Stomach (tissue), 4 donors: Measurements from ENCODE around the gene TPO.

Experiments used
- CTCF ChIP-seq, 7 experiments: fragments of 450-650 bp in 4 of 7; fragments of 200-600 bp in 3 of 7; sonication (generic) in 3 of 7; IDR thresholded peaks; one replicate each; pipeline ENCODE4 v1.5.1; 2016 to 2019; ENCODE audit warnings: antibody characterized with exemption in 7 of 7, control low read depth in 2 of 7, mild to moderate bottlenecking in 1 of 7
- EP300 ChIP-seq: sonication (generic); formaldehyde crosslinking; IDR thresholded peaks from one replicate; pipeline ENCODE4 v1.6.1; 2017; ENCODE audit warnings: antibody characterized with exemption
- POLR2A ChIP-seq, 4 donors: fragments of 450-650 bp; IDR thresholded peaks; one replicate each; pipeline ENCODE4 v1.6.1; 2016; ENCODE audit warnings: antibody characterized with exemption in 4 of 4, control low read depth in 2 of 4, mild to moderate bottlenecking in 1 of 4, moderate library complexity in 1 of 4
- POLR2AphosphoS5 ChIP-seq, 3 donors: sonication (generic); formaldehyde crosslinking; IDR thresholded peaks; one replicate each; pipeline ENCODE4 v1.6.1; 2016; ENCODE audit warnings: antibody characterized with exemption in 3 of 3

GRCh38 chr2:1563943-1564891 is 151.0 kb downstream of the TPO start:
- TF ChIP-seq CTCF (IDR thresholded peaks at IDR 0.05) (no peak), POLR2AphosphoS5 (IDR thresholded peaks at IDR 0.05) (no peak), POLR2A (IDR thresholded peaks at IDR 0.05) (no peak), EP300 (no peak)
